MM.1S (cell line): ENCODE data around the gene STXBP6.

Source experiments
- EZH2 ChIP-seq: fragments of 300-600 bp; sonication (generic); optimal IDR thresholded peaks from 2 replicates; pipeline ENCODE3; 2017; ENCODE audit warnings: low read depth, mild to moderate bottlenecking, antibody characterized with exemption, low read length, mixed read lengths
- EZH2phosphoT487 ChIP-seq: fragments of 300-600 bp; sonication (generic); IDR thresholded peaks from 2 replicates; pipeline ENCODE4 v1.6.1; 2018; ENCODE audit warnings: antibody characterized with exemption, low read length
- TF ChIP-seq, protein P1 (sequence below): fragments of 300-600 bp; sonication (generic); IDR thresholded peaks from 2 replicates; pipeline ENCODE4 v1.5.1; 2016; ENCODE audit warnings: antibody characterized with exemption, low read length, mixed read lengths

- TF ChIP-seq, protein P1, sequence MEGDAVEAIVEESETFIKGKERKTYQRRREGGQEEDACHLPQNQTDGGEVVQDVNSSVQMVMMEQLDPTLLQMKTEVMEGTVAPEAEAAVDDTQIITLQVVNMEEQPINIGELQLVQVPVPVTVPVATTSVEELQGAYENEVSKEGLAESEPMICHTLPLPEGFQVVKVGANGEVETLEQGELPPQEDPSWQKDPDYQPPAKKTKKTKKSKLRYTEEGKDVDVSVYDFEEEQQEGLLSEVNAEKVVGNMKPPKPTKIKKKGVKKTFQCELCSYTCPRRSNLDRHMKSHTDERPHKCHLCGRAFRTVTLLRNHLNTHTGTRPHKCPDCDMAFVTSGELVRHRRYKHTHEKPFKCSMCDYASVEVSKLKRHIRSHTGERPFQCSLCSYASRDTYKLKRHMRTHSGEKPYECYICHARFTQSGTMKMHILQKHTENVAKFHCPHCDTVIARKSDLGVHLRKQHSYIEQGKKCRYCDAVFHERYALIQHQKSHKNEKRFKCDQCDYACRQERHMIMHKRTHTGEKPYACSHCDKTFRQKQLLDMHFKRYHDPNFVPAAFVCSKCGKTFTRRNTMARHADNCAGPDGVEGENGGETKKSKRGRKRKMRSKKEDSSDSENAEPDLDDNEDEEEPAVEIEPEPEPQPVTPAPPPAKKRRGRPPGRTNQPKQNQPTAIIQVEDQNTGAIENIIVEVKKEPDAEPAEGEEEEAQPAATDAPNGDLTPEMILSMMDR, result no peak
- TF ChIP-seq EZH2phosphoT487 (no peak), EZH2 (no peak)
Measured at GRCh38 chr14:24990773-24991172, 59.2 kb downstream of the STXBP6 start.
